Measurements from ENCODE around the gene GXYLT1.
"Not testable (repeated sequence)": the region's sequence is repeated elsewhere in the genome, so short reads cannot be mapped to it uniquely, and the experiment has no call there.

GXYLT1 gene

GRCh38 chr12:42144408-42145196, at the start of gene GXYLT1:
TSS of gene GXYLT1 (minus strand) at chr12:42144874. CDS start at chr12:42144646, 228 bp downstream.
- DNase-seq (ENCODE audit: low spot score): peak; percentile 97

- no peak for DNase-seq (ENCODE audit: low spot score)
Measured at GRCh38 chr12:42192686-42193085, 48.0 kb upstream of the GXYLT1 start.

- DNase-seq (ENCODE audit: low spot score): no peak
Measured at GRCh38 chr12:42192258-42192657, 47.6 kb upstream of the GXYLT1 start.

- no peak for DNase-seq (ENCODE audit: low spot score)
Measured at GRCh38 chr12:42190376-42190775, 45.7 kb upstream of the GXYLT1 start.

GRCh38 chr12:42188275-42188674, 43.6 kb upstream of the GXYLT1 start:
- not testable (repeated sequence) for DNase-seq (ENCODE audit: low spot score)

GRCh38 chr12:42187799-42188198, 43.1 kb upstream of the GXYLT1 start:
- DNase-seq (ENCODE audit: low spot score): no peak

- DNase-seq (ENCODE audit: low spot score): no peak
Measured at GRCh38 chr12:42186793-42187192, 42.1 kb upstream of the GXYLT1 start.

GRCh38 chr12:42182394-42182793, 37.7 kb upstream of the GXYLT1 start:
- DNase-seq (ENCODE audit: low spot score): no peak

GRCh38 chr12:42180990-42181596, 36.4 kb upstream of the GXYLT1 start:
- DNase-seq (ENCODE audit: low spot score): no peak

- no peak for DNase-seq (ENCODE audit: low spot score)
Measured at GRCh38 chr12:42178101-42178500, 33.4 kb upstream of the GXYLT1 start.

- DNase-seq (ENCODE audit: low spot score): no peak
Measured at GRCh38 chr12:42174978-42175377, 30.3 kb upstream of the GXYLT1 start.

GRCh38 chr12:42173961-42174521, 29.4 kb upstream of the GXYLT1 start:
- DNase-seq (ENCODE audit: low spot score): no peak

- no peak for DNase-seq (ENCODE audit: low spot score)
Measured at GRCh38 chr12:42172441-42173210, 28.0 kb upstream of the GXYLT1 start.

- no peak for DNase-seq (ENCODE audit: low spot score)
Measured at GRCh38 chr12:42167711-42168110, 23.0 kb upstream of the GXYLT1 start.

- no peak for DNase-seq (ENCODE audit: low spot score)
Measured at GRCh38 chr12:42166501-42166900, 21.8 kb upstream of the GXYLT1 start.

- no peak for DNase-seq (ENCODE audit: low spot score)
Measured at GRCh38 chr12:42163913-42164312, 19.2 kb upstream of the GXYLT1 start.

GRCh38 chr12:42162965-42163364, 18.3 kb upstream of the GXYLT1 start:
- no peak for DNase-seq (ENCODE audit: low spot score)

GRCh38 chr12:42162193-42162592, 17.5 kb upstream of the GXYLT1 start:
- no peak for DNase-seq (ENCODE audit: low spot score)

- DNase-seq (ENCODE audit: low spot score): no peak
Measured at GRCh38 chr12:42161529-42161928, 16.9 kb upstream of the GXYLT1 start.

- DNase-seq (ENCODE audit: low spot score): no peak
Measured at GRCh38 chr12:42156232-42156631, 11.6 kb upstream of the GXYLT1 start.

- DNase-seq (ENCODE audit: low spot score): peak; percentile 48
Measured at GRCh38 chr12:42145552-42146215, 1.0 kb upstream of the GXYLT1 start.

GRCh38 chr12:42145197-42145549, 499 bp upstream of the GXYLT1 start:
- DNase-seq (ENCODE audit: low spot score): no peak

Data from ecto neural progenitor cell (in vitro differentiated cells).